ENCODE results near the gene LDLR.
"Not testable (repeated sequence)": the region's sequence is repeated elsewhere in the genome, so short reads cannot be mapped to it uniquely, and the experiment has no call there.

- not testable (repeated sequence) for TF ChIP-seq POLR2A (IDR thresholded peaks at IDR 0.05); CTCF (IDR thresholded peaks at IDR 0.05 in 8 of 11, conservative IDR thresholded peaks at IDR 0.05 in 3 of 11)
These were observed 676 bp downstream of the LDLR start for GRCh38 chr19:11090014-11090263.
